Measurements from ENCODE around the gene KCNA2.

The KCNA2 gene
- 1.1 to 1.2 reads per million in 2 donors for total RNA-seq

DNA sequence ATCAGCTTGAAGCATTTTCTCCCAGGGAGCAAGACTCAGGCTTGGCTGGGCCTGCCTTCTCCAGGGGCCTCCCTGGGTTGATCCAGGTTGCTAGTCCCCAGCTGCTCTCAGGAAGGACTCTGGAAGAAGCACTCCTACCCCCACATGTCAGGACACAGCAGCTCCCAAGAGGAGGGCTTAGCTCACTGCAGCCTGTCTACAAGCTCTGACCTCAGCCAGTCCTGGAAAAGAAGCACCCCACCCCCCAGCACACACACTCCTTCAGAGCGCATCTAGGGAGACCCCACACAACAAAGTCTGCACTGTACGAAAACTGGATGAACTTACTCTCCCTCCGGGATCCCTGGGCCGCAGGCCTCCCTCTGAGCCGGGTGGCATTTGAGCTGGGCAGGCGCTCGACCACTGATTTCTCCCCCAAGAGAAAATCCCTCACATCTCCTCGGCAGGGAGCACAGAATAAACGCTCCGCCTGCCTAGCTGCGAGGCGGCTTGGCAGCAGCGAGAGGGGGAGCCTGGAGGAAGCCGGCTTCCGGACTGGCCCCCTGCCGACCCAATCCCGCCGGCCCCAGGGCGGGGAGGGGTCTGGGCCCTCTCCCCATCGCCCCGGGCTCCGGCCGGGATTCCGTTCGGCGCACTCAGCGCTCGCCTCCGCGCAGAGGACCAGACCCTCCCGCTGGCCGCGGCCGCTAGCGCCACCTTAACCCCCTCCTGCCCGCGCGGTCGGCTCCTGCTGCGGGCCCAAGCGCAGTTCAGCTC is at the start of gene KCNA2:
TSS of gene KCNA2 (minus strand) at position 458 of the 756 bp plus-strand sequence. CDS start 1,576 bp downstream, outside the sequence.
- no peak for DNase-seq

GRCh38 chr1:110650609-110651008 is 44.5 kb upstream of the KCNA2 start:
- no peak for DNase-seq

DNA sequence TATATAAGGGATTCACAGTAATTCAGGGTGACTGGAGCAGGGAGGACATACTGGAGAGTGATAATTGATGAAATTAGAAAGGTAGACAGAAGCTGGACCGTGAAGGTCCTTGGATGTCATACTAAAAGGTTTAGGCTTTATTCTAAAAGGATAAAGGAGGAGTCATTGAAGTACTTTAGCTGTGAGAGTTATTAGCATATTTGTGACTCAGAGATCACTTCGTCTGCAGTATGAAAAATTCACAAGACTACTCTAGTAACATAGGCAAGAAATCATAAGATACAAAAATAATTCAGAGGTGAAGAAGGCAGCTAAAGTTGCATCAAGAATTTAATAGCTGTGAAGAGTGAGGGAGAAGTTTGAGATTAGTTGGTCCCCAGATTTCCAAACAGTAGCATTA is 42.3 kb upstream of the KCNA2 start:
- DNase-seq = no peak

DNA sequence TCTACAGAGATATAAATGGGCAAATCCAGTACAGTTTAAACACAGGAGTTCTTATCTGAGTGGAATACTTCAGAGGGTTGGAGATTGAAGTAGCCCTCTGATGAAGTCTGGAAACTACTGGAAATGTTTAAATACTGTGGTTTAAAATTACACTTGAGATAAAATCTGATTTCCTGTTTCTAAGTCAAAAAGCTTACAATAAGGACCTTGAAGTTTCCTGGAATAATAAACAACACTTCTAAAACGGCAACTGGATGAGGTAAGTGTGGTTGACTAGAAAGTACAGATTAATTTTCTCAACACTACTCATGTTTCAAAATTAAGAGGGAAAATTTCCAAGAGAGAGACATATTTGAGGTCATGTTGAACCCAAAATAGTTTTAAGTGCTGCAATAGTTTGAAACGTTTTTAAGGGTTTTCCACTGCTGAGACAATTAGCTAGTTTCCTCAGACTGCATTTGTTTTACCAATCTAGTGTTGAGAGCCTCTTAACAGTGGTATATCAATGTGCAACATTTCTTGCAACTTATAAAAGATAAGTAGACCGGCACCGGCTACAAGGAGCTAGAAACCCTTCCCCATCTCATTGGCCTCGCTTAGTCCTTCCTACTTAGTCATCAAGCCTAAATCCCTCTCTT is 41.2 kb upstream of the KCNA2 start:
- no peak for DNase-seq

- no peak for DNase-seq
These were observed 39.9 kb upstream of the KCNA2 start for GRCh38 chr1:110645821-110646735.

DNA sequence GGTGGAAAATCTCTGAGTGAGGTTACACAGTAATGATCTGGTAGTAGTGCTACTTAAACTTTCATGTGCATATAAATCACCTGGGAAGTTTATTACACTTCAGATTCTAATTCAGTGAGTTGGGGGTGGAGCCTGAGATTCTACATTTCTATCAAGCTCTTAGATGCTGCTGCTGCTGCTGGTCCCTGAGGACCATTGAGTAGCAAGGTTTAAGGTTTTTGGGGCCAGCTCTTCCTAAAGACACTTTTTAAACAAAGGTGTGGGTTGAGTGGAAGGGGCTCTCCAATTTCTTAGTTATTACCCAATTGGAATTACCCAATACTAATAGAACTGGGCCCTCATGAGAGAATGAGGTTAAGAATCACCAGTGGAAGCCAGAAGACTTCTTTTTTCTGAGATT is 39.1 kb upstream of the KCNA2 start:
- no peak for DNase-seq

GRCh38 chr1:110643879-110644472 is 37.8 kb upstream of the KCNA2 start:
- no peak for DNase-seq

DNA sequence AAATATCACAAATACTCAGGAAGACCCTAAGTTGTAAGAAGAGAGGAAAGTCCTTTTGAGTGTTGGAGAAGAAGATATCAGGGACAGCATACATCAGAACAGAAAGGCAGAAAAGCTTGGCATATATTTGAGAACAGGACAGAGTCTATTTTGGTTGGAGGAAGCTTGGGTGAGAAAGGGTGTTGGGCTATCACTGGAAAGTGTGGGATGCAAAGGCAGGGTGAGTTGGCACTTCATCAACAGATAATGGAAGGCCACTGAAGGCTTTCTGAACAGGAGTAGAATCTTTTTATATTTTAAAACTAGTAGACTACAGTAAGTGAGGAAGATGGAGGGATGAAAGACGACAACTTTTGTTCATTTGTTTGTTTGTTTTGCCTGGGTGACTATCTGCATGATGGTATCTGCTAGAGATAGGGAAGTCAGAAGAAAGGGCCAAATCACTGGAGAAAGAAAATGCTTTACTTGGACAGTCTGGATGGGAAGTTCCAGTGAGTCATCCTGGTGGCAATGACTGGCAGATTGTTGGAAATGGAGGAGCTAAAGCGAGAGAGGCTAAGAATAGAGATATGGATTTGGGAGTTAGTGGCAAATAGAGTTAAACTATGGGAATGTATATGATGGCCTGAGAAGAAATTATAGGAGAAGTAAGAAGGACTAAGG is 33.7 kb upstream of the KCNA2 start:
- no peak for DNase-seq

- DNase-seq = no peak
These were observed 32.4 kb upstream of the KCNA2 start for GRCh38 chr1:110638556-110638955.

DNA sequence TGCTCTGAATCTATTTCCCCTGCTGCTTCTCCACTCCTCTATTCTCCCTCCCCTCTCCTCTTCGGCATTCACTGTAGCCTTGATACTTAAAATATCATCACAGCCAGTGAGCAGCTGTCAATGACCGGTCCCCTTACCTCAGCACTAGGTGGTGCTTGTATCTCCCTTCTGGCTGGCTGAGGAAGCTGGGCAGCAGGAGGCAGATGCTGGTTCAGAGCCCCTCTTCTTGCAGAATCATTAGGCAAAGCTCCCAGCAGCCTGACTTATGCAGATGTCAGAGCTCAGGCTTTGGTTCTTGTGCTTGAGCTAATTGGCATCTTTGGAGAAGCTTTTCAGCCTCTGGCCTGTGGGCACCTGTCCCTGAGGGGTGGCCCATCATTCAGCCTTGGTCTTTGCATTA is 31.9 kb upstream of the KCNA2 start:
- DNase-seq = no peak

DNA sequence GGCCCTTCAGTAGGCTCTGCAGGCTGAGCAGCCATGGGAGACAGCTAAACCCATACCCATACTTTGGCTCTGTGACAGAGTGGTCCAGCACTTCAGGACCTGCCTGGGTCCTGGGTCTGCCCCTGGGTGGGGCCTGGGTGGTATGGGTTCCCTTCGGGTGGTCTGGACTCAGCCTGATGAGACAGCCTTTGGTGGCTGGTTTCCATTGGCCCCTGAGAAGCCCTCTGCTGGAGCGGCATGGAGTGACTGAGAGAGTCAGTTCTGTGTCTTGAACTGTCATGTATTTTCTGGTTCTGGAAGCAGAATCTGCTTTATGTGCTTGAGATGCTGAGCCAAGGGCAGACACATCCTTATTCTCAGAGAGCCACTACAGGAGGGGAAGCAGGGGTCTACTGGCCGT is 31.3 kb upstream of the KCNA2 start:
- no peak for DNase-seq

GRCh38 chr1:110636149-110636935 is 30.2 kb upstream of the KCNA2 start:
- DNase-seq = no peak

GRCh38 chr1:110635434-110635833 is 29.3 kb upstream of the KCNA2 start:
- DNase-seq = no peak

DNA sequence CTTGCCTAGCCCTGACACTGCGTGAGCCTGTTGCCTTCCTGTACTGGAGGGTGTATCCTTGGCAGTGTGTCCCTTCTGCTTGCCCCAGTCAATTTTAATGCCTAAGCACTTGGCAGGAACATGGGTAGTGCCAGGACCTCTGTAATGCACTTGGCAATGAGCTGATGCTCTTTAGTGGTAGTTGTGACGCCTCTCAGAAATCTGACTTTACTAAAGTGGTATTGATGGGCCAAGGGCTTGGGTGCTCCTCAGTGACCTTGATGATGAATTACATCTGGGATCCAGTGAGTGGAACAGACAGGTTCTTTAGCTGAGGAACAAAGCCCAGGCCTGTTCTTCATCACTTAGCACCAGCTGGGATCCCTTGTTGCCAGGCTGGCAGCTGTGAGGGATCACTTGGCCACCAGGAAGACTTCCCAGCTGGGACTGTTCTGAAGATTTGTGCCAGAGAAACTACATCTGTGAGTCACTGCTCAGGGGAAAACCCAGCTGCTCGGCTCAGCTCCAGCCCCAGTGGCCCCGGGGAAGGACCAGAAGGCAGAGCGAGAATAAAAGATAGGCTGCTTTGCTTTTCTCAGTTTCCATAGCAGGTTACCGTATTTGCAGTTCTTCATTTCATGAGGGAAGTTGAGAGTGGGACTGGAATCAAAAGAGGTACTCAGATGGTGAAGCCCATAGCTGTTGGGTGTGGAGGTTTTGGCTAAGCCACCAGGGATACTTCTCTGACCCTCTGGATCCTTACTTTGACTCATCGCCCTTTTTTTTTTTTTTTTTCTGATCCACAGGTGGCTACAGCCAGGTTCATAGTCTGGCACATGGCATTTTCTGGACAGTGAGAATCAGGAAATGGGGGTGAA is 28.5 kb upstream of the KCNA2 start:
- peak; percentile 18 for DNase-seq

GRCh38 chr1:110634086-110634454 is 27.9 kb upstream of the KCNA2 start:
- DNase-seq = no peak

GRCh38 chr1:110633646-110634030 is 27.5 kb upstream of the KCNA2 start:
- no peak for DNase-seq

DNA sequence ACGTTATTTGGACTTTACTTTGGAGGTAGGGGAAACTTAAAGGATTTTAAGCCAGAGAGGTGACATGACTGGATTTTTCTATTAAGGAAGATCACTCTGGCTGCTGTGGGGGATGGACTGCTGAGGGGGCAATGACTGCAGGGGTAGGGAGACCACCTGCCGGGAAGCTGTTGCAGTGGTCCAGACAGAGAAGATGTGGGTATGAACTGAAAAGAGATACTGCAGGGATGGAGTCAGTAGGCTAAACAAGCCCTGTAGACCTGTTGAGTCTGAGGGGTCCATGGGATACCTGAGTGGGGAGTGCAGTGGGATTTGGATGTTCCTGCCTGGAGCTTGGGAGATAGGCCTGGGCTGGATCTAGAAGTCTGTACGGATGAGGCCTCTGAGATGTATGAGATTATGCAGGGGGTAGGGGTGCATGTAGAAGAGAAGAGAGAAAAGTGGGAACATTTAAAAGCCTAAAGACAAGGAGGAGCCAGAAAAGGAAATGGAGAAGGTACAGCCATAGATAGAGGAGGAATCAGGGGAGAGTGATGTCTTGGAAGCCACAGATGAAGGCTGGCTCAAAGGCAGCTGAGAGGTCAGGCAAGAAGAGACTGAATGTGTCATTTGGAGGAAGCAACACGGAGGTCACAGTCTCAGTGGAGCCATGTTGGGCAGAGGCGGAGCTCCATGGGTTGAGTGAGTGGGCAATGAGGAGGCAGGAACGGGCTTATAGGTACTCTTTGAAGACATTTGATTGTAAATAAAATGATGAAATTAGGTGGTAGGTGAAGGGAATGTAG is 25.9 kb upstream of the KCNA2 start:
- no peak for DNase-seq

GRCh38 chr1:110630839-110631663 is 24.9 kb upstream of the KCNA2 start:
- no peak for DNase-seq

Measured in activated gamma-delta T cell (primary cell).